Kidney (tissue), 14 donors: ENCODE results near the gene EIF4E2. TPM values are rescaled to one million over a fixed set of nuclear protein-coding genes. Genes with fewer than 3 reads are reported as not detected.
A peak's percentile ranks its signal among the peaks of the same experiment; 100 is the strongest.
"Not testable (repeated sequence)": the region's sequence is repeated elsewhere in the genome, so short reads cannot be mapped to it uniquely, and the experiment has no call there.

Experiments
- DNase-seq, 5 donors: peaks; one replicate each; pipeline ENCODE4 v3.0.0-alpha.2; 2013 to 2020
- FAIRE-seq: peaks from 2 replicates; lab custom pipeline; 2012; peaks lifted over from hg19 to GRCh38; lab: Jason Lieb, UNC
- H3K27ac ChIP-seq, 2 donors: one replicate each; pipeline ENCODE4 v1.7.0; 2013; ENCODE audit warnings: low read depth in 2 of 2, low read length in 2 of 2, inconsistent platforms in 1 of 2
- H3K27me3 ChIP-seq: one replicate; pipeline ENCODE4 v1.7.1; 2013; ENCODE audit warnings: low read length, inconsistent platforms; ENCODE audit not compliant: control insufficient read depth, insufficient read depth
- H3K36me3 ChIP-seq, 3 donors: one replicate each; pipeline versions ENCODE4 v1.7.0 to v1.7.1; 2013; ENCODE audit warnings: low read length in 3 of 3, control low read depth in 1 of 3, inconsistent platforms in 1 of 3; ENCODE audit not compliant: insufficient read depth in 3 of 3, control insufficient read depth in 2 of 3
- H3K4me1 ChIP-seq, 3 donors: one replicate each; pipeline versions ENCODE4 v1.7.0 to v1.7.1; 2013; ENCODE audit warnings: low read length in 3 of 3, inconsistent platforms in 1 of 3, low read depth in 1 of 3; ENCODE audit not compliant: control insufficient read depth in 2 of 3, insufficient read depth in 2 of 3
- H3K4me3 ChIP-seq, 3 donors: one replicate each; pipeline versions ENCODE4 v1.7.0 to v1.8.1; 2013; ENCODE audit warnings: low read length in 3 of 3, control low read depth in 1 of 3, inconsistent platforms in 1 of 3
- H3K9ac ChIP-seq, 3 donors: one replicate each; pipeline versions ENCODE4 v1.7.0 to v1.7.1; 2013; ENCODE audit warnings: low read length in 3 of 3, control low read depth in 1 of 3, inconsistent platforms in 1 of 3
- H3K9me3 ChIP-seq, 3 donors: one replicate each; pipeline versions ENCODE4 v1.7.0 to v1.7.1; 2013; ENCODE audit warnings: low read length in 3 of 3, control low read depth in 1 of 3, inconsistent platforms in 1 of 3; ENCODE audit not compliant: control insufficient read depth in 2 of 3, insufficient read depth in 1 of 3
- intact Hi-C: fragments of 100-400 bp; cut with DNase I; formaldehyde crosslinking; loops from one replicate; pipeline ENCODE4 v1.11.1; 2022
- polyA plus RNA-seq: library from polyadenylated mRNA; stranded (reverse); fragments of 350-450 nt; fragmentation: Illumina TruSeq; extraction: RNeasy Lipid Tissue Mini Kit (QIAGEN cat#74804); gene quantifications from one replicate; pipeline ENCODE4 v1.2.3, GENCODE V29; 2014; ENCODE audit warnings: low read depth, low replicate concordance; ENCODE audit not compliant: insufficient read depth
- total RNA-seq: library from RNA; stranded (reverse); fragmentation: NEBNext Ultra II Directional; extraction: Animal tissue kit (Norgen Biotek cat#: 25700); gene quantifications from one replicate; pipeline ENCODE4 v1.2.1, GENCODE V29; 2021
- TF ChIP-seq, protein P1 (sequence below): IDR thresholded peaks from 3 replicates; pipeline ENCODE4 v1.5.1; 2012; ENCODE audit warnings: mild to moderate bottlenecking, moderate library complexity, borderline replicate concordance; ENCODE audit not compliant: insufficient read depth; ENCODE audit errors: extremely low read depth
- donor health status: control.
- donor health status: control.
- donor health status: control.
- donor health status: control.
- donor health status: control.
- donor health status: DM: yes; HTN: yes; CAD: no.
- donor health status: Normal renal cell carcinoma (clear cell type).

Gene EIF4E2
- total and polyA plus RNA-seq, 2 donors from 2014 or later: 78.3 to 79.2 TPM

DNA sequence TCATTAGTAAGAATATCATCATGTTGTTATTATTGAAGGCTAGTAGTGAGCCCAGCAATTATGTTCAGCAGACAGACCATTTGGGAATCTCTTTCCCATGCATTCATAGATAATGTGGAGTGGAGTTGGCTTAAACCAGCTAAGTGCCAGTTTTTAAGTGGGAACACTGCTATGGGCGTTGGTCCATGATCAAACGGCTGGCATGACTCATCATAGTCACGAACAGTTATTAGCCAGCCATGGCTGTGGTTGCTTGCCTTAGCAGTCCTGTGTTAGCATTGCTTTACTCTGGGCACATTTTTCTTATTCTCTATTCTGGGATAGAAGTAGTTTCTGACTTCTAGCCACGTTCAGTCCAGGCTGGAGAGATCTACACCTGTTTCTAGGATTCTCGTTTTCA, 17.7 kb downstream of the EIF4E2 start:
- TF ChIP-seq, protein P1, sequence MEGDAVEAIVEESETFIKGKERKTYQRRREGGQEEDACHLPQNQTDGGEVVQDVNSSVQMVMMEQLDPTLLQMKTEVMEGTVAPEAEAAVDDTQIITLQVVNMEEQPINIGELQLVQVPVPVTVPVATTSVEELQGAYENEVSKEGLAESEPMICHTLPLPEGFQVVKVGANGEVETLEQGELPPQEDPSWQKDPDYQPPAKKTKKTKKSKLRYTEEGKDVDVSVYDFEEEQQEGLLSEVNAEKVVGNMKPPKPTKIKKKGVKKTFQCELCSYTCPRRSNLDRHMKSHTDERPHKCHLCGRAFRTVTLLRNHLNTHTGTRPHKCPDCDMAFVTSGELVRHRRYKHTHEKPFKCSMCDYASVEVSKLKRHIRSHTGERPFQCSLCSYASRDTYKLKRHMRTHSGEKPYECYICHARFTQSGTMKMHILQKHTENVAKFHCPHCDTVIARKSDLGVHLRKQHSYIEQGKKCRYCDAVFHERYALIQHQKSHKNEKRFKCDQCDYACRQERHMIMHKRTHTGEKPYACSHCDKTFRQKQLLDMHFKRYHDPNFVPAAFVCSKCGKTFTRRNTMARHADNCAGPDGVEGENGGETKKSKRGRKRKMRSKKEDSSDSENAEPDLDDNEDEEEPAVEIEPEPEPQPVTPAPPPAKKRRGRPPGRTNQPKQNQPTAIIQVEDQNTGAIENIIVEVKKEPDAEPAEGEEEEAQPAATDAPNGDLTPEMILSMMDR: no peak
- intact Hi-C loops: no loop called here
- peaks cover 0 to 22% (median 4%) of the 10 kb centered on the region in 3 donors for H3K4me1 ChIP-seq
- no peak for FAIRE-seq
- no peak for DNase-seq
- H3K9ac ChIP-seq: no peak overlapping the region
- no peak overlapping the region for H3K4me3 ChIP-seq
- no peaks in the 10 kb centered on the region for H3K9me3 ChIP-seq
- H3K36me3 ChIP-seq: peaks cover 7 to 51% (median 41%) of the 10 kb centered on the region in 3 donors
- H3K27ac ChIP-seq: no peak overlapping the region
- no peaks in the 10 kb centered on the region for H3K27me3 ChIP-seq

DNA sequence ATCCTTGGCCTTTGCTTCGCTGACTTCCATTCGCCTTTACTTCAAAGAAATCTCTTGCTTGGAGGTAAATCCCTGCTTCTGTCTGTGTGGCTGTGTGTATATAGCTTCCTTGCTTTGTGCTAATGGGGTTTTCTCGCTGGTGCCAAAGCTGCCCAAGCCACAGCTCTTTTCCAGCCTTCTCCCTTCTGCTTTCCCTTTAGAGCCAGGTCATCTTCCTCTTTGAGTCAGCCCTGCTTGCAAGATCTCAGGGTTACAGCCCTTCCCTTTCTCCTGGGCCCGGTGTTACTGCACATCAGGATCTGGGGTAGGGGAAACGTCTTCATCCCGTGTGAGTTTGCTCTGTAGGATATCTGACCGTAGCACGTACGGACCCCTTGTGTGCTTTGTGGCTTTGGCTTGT, 19.1 kb downstream of the EIF4E2 start:
- H3K4me1 ChIP-seq: peaks cover 4 to 33% (median 4%) of the 10 kb centered on the region in 3 donors
- intact Hi-C loops: no loop called here
- peaks cover 7 to 51% (median 37%) of the 10 kb centered on the region in 3 donors for H3K36me3 ChIP-seq
- DNase-seq (peak in 1 of 5 donors; percentile 12), FAIRE-seq (no peak)
- H3K9me3 ChIP-seq: no peaks in the 10 kb centered on the region
- H3K27me3 ChIP-seq: no peaks in the 10 kb centered on the region
- no peak overlapping the region for H3K4me3 ChIP-seq
- H3K27ac ChIP-seq: no peak overlapping the region
- no peak overlapping the region for H3K9ac ChIP-seq
- TF ChIP-seq, protein P1: no peak

DNA sequence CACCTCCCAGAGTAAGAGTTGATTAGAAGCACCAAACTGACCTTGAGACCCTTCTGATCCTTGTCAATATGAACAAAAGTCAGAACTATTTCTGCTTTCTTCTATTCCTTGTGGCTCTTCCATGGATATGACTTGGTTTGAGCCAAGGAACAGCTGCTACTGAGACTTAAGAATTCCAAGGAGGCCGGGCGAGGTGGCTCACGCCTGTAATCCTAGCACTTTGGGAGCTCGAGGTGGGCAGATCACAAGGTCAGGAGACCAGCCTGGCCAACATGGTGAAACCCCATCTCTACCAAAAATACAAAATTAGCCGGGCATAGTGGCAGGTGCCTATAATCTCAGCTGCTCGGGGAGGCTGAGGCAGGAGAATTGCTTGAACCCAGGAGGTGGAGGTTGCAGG, 20.0 kb downstream of the EIF4E2 start:
- peaks cover 6 to 45% (median 31%) of the 10 kb centered on the region in 3 donors for H3K36me3 ChIP-seq
- intact Hi-C loops, H3K9ac ChIP-seq, H3K9me3 ChIP-seq, DNase-seq, H3K27me3 ChIP-seq, FAIRE-seq, H3K4me3 ChIP-seq: not testable (repeated sequence)
- H3K27ac ChIP-seq: peak overlapping the region in 1 of 2 donors; percentile 26
- H3K4me1 ChIP-seq: peaks cover 4 to 38% (median 4%) of the 10 kb centered on the region in 3 donors

DNA sequence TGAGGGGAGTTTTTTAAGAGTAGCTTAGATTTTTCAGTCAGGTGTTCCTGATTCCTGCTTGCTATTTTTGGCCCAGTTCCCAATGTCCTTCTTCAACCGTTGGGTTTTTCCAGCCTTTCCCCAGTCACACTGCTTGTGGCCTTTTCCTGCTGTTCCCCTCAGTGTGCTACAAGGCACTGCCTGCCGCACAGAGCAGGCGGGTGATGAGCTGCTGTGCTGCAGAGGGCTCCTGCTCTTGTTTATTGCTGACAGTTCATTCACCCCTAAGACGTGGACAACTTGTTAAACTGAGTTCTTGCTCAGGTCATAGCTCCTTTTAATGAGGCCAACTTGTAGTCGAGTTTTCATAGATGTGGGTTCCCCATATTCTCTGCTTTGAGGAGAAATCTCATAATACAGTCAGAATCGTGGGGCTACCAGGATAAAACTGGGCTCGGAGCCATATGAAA, 20.6 kb downstream of the EIF4E2 start:
- H3K9ac ChIP-seq: no peak overlapping the region
- peaks cover 6 to 45% (median 31%) of the 10 kb centered on the region in 3 donors for H3K36me3 ChIP-seq
- TF ChIP-seq, protein P1: no peak
- FAIRE-seq (no peak), DNase-seq (peak in 3 of 5 donors; percentile 16 to 80 (median 27))
- H3K27me3 ChIP-seq: no peaks in the 10 kb centered on the region
- H3K27ac ChIP-seq: peak overlapping the region in 1 of 2 donors; percentile 61
- intact Hi-C loops: no loop called here
- peaks cover 4 to 38% (median 4%) of the 10 kb centered on the region in 3 donors for H3K4me1 ChIP-seq
- H3K9me3 ChIP-seq: no peaks in the 10 kb centered on the region
- no peak overlapping the region for H3K4me3 ChIP-seq
